ENCODE measurements around the gene ADH1A. TPM values are rescaled to one million over a fixed set of nuclear protein-coding genes. Genes with fewer than 3 reads are reported as not detected.

Gene ADH1A
- total and polyA plus RNA-seq, 2 of the 13 experiments (the other 11 are each of a cell fraction or from before 2014, with no cell fraction given): 0.13 TPM; not detected in 1

- in situ Hi-C loops (cut with HindIII; ENCODE audit: extremely low pct_ligation_motif_present, low pct_unique_long_range_greater_than_20kb): no loop called here
- no peak overlapping the region for H2AFZ ChIP-seq (ENCODE audit: low read length)
- ATAC-seq (no peak), DNase-seq (ENCODE audit: low spot score) (no peak), FAIRE-seq (no peak)
- H4K20me1 ChIP-seq (ENCODE audit: insufficient read depth, low read length): no peaks in the 10 kb centered on the region
- no peaks in the 10 kb centered on the region for H3K79me2 ChIP-seq (ENCODE audit: insufficient read depth, low read length)
- H3K4me2 ChIP-seq (ENCODE audit: low read depth, low read length): no peak overlapping the region
- no TSS peak for BruUV-seq (replicated peaks)
- H3K27me3 ChIP-seq (ENCODE audit: control insufficient read depth in 1 of 2, insufficient read depth in 2 of 2, low read length in 2 of 2): no peaks in the 10 kb centered on the region
- CTCF ChIA-PET (ENCODE audit: low intra/inter-chr PET ratio, low total read pairs): no interaction called here
- POLR2A ChIA-PET: no interaction called here
- intact Hi-C loops (cut with micrococcal nuclease; ENCODE audit: unreplicated experiment): no loop called here
- H3K9me3 ChIP-seq (ENCODE audit: low read length): no peaks in the 10 kb centered on the region
- no peaks in the 10 kb centered on the region for H3K36me3 ChIP-seq (replicated peaks in 1 of 2; ENCODE audit: control insufficient read depth in 1 of 2, insufficient read depth in 2 of 2, low read length in 2 of 2)
- no peak overlapping the region for H3K27ac ChIP-seq (ENCODE audit: extremely low read length, insufficient read depth, low read length)
- no peak overlapping the region for H3K4me3 ChIP-seq (replicated peaks in 1 of 3; ENCODE audit: insufficient read depth in 1 of 3, low read depth in 2 of 3, low read length in 3 of 3)
- no peaks in the 10 kb centered on the region for H3K4me1 ChIP-seq (ENCODE audit: insufficient read depth, low read length)
- H3K9ac ChIP-seq (ENCODE audit: insufficient read depth, low read depth, low read length): no peak overlapping the region
- no peak for TF ChIP-seq HDAC6 (IDR thresholded peaks at IDR 0.05; ENCODE audit: low read depth, low read length)
- no peak for TF ChIP-seq TBX2 (CRISPR knock-in tag; IDR thresholded peaks at IDR 0.05; ENCODE audit: borderline replicate concordance)
- TF ChIP-seq MIER3 (CRISPR knock-in tag; IDR thresholded peaks at IDR 0.05; ENCODE audit: borderline replicate concordance): no peak
- TF ChIP-seq ZNF160 (CRISPR knock-in tag; IDR thresholded peaks at IDR 0.05): no peak
- no peak for TF ChIP-seq ZNF350 (CRISPR knock-in tag; IDR thresholded peaks at IDR 0.05; ENCODE audit: borderline replicate concordance, low read depth)
- no peak for TF ChIP-seq DZIP1 (CRISPR knock-in tag; IDR thresholded peaks at IDR 0.05)
- TF ChIP-seq ZBTB38 (CRISPR knock-in tag; IDR thresholded peaks at IDR 0.05): no peak
- TF ChIP-seq SP2 (CRISPR knock-in tag; IDR thresholded peaks at IDR 0.05): no peak
- TF ChIP-seq ZNF609 (CRISPR knock-in tag; IDR thresholded peaks at IDR 0.05; ENCODE audit: borderline replicate concordance): no peak
- TF ChIP-seq ZNF432 (CRISPR knock-in tag; IDR thresholded peaks at IDR 0.05; ENCODE audit: borderline replicate concordance): no peak
- TF ChIP-seq ZNF605 (CRISPR knock-in tag; IDR thresholded peaks at IDR 0.05): no peak
- no peak for TF ChIP-seq RAD51 (IDR thresholded peaks at IDR 0.05; ENCODE audit: borderline replicate concordance)
- TF ChIP-seq ZSCAN12 (CRISPR knock-in tag; IDR thresholded peaks at IDR 0.05): no peak
- no peak for TF ChIP-seq LRRFIP1 (CRISPR knock-in tag; conservative IDR thresholded peaks at IDR 0.05)
- no peak for TF ChIP-seq TEAD3 (CRISPR knock-in tag; optimal IDR thresholded peaks at IDR 0.05; ENCODE audit: borderline replicate concordance)
Measured at GRCh38 chr4:99285387-99285786, 5.4 kb downstream of the ADH1A start.

All from HepG2 (cell line).